Fibroblast of lung (primary cell): Measurements from ENCODE around the gene DPEP3.

Experiments
- EZH2 ChIP-seq: IDR thresholded peaks from 2 replicates; pipeline ENCODE4 v1.5.1; 2012; ENCODE audit warnings: low read length, control low read depth, mild to moderate bottlenecking; ENCODE audit errors: missing control alignments
- TF ChIP-seq, protein P1 (sequence below), 2 donors: IDR thresholded peaks in 1 of 2; conservative IDR thresholded peaks in 1 of 2; 1 replicate in 1 of 2; 2 replicates in 1 of 2; pipeline ENCODE4 v1.5.1; 2011 to 2012; ENCODE audit warnings: low read length in 2 of 2, control low read depth in 1 of 2, inconsistent platforms in 1 of 2, low read depth in 1 of 2, mild to moderate bottlenecking in 1 of 2

DNA sequence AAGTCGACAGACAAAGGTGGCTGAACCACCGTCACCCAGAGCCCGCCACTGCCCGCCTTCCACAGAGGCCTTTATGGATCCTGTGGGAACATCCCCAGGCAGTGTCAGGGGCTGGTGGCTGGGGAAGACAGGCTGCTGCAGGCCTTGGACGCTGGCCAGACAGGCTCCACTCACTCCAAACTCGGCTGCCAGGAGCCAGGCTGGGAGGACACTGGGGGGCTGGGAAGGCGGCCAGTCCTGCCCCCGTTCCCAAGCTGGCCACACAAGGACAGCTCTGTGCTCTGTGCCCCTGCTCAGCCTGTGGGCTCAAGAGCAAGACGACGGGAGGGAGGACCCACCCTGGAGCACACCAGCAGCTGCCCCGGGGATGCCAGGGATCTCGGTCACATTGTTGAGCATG lies 28.8 kb downstream of the DPEP3 start:
- no peak for TF ChIP-seq EZH2
- TF ChIP-seq, protein P1, sequence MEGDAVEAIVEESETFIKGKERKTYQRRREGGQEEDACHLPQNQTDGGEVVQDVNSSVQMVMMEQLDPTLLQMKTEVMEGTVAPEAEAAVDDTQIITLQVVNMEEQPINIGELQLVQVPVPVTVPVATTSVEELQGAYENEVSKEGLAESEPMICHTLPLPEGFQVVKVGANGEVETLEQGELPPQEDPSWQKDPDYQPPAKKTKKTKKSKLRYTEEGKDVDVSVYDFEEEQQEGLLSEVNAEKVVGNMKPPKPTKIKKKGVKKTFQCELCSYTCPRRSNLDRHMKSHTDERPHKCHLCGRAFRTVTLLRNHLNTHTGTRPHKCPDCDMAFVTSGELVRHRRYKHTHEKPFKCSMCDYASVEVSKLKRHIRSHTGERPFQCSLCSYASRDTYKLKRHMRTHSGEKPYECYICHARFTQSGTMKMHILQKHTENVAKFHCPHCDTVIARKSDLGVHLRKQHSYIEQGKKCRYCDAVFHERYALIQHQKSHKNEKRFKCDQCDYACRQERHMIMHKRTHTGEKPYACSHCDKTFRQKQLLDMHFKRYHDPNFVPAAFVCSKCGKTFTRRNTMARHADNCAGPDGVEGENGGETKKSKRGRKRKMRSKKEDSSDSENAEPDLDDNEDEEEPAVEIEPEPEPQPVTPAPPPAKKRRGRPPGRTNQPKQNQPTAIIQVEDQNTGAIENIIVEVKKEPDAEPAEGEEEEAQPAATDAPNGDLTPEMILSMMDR (conservative IDR thresholded peaks at IDR 0.05 in 1 of 2, IDR thresholded peaks at IDR 0.05 in 1 of 2; ENCODE audit: low read depth in 1 of 2, low read length in 2 of 2), result no peak
